H1 (cell line): ENCODE measurements around the gene LTA4H. TPM values are rescaled to one million over a fixed set of nuclear protein-coding genes. Genes with fewer than 3 reads are reported as not detected.

ENCODE experiments used
- CTCF ChIA-PET: fragments of 300-600 bp; sonication (Branson Sonifier 250); formaldehyde crosslinking; loops from one replicate; lab custom pipeline; 2021; ENCODE audit not compliant: partially characterized antibody; lab: Charles Lee
- POLR2A ChIA-PET: fragments of 300-600 bp; sonication (Branson Sonifier 250); formaldehyde crosslinking; loops from one replicate; lab custom pipeline; 2021; ENCODE audit warnings: inconsistent platforms; ENCODE audit not compliant: partially characterized antibody; lab: Charles Lee
- DNase-seq, 2 experiments: peaks; one replicate each; pipeline versions ENCODE4 v3.0.0 to v3.0.0-alpha.2; 2010 to 2022; ENCODE audit warnings: low spot score in 2 of 2, low read depth in 1 of 2, mixed read lengths in 1 of 2
- FAIRE-seq: peaks from 2 replicates; lab custom pipeline; 2011; peaks lifted over from hg19 to GRCh38; lab: Jason Lieb, UNC
- H2AFZ ChIP-seq: 2 replicates; pipeline ENCODE4 v1.8.1; 2012; ENCODE audit warnings: low read length, inconsistent platforms
- H2AK5ac ChIP-seq: 2 replicates; pipeline ENCODE4 v1.6.1; 2013; ENCODE audit warnings: low read depth, low read length
- H2BK120ac ChIP-seq: replicated peaks from 2 replicates; pipeline ENCODE3; 2013; ENCODE audit warnings: low read depth, low read length, inconsistent platforms
- H2BK12ac ChIP-seq: 2 replicates; pipeline ENCODE4 v1.6.1; 2013; ENCODE audit warnings: low read depth, low read length
- H2BK15ac ChIP-seq: 2 replicates; pipeline ENCODE4 v1.6.1; 2013; ENCODE audit warnings: low read length
- H2BK20ac ChIP-seq: 2 replicates; pipeline ENCODE4 v1.6.1; 2013; ENCODE audit warnings: low read length
- H2BK5ac ChIP-seq: 2 replicates; pipeline ENCODE4 v1.6.1; 2013; ENCODE audit warnings: low read depth, low read length
- H3K14ac ChIP-seq: 2 replicates; pipeline ENCODE4 v1.6.1; 2013; ENCODE audit warnings: inconsistent platforms; ENCODE audit not compliant: insufficient read length
- H3K18ac ChIP-seq: 2 replicates; pipeline ENCODE4 v1.6.1; 2013; ENCODE audit warnings: low read length; ENCODE audit errors: extremely low read depth
- H3K23ac ChIP-seq: 2 replicates; pipeline ENCODE4 v1.6.1; 2013; ENCODE audit warnings: inconsistent platforms; ENCODE audit not compliant: insufficient read length
- H3K23me2 ChIP-seq: 2 replicates; pipeline ENCODE4 v1.6.1; 2013; ENCODE audit warnings: low read depth, low read length
- H3K27ac ChIP-seq: 2 replicates; pipeline ENCODE4 v1.6.1; 2011; ENCODE audit warnings: low read depth, low read length, inconsistent platforms
- H3K27me3 ChIP-seq, 4 experiments: replicated peaks in 1 of 4; 1 replicate in 1 of 4; 2 replicates in 3 of 4; pipeline versions ENCODE4 v1.6.1 to v1.8.1; 2011 to 2013; ENCODE audit warnings: low read length in 3 of 4, mild to moderate bottlenecking in 3 of 4, inconsistent platforms in 2 of 4, mixed read lengths in 2 of 4, moderate library complexity in 1 of 4; ENCODE audit not compliant: control insufficient read depth in 3 of 4, insufficient read depth in 3 of 4; ENCODE audit errors: extremely low read depth in 1 of 4
- H3K36me3 ChIP-seq, 4 experiments: 2 replicates each; pipeline versions ENCODE4 v1.6.1 to v1.8.1; 2011 to 2013; ENCODE audit warnings: mild to moderate bottlenecking in 4 of 4, low read length in 3 of 4, moderate library complexity in 2 of 4, control low read depth in 1 of 4, inconsistent platforms in 1 of 4; ENCODE audit not compliant: insufficient read depth in 4 of 4, control insufficient read depth in 2 of 4
- H3K4ac ChIP-seq: replicated peaks from 2 replicates; pipeline ENCODE3; 2013; ENCODE audit warnings: low read length, low read depth, mixed read lengths, inconsistent platforms; ENCODE audit not compliant: insufficient read length
- H3K4me1 ChIP-seq, 4 experiments: replicated peaks in 1 of 4; 1 replicate in 1 of 4; 2 replicates in 3 of 4; pipeline versions ENCODE4 v1.6.1 to v1.8.1; 2011 to 2013; ENCODE audit warnings: low read length in 3 of 4, inconsistent platforms in 2 of 4, mixed read lengths in 1 of 4; ENCODE audit not compliant: insufficient read depth in 4 of 4, control insufficient read depth in 3 of 4
- H3K4me2 ChIP-seq, 2 experiments: 2 replicates each; pipeline versions ENCODE4 v1.6.1 to v1.8.1; 2011 to 2013; ENCODE audit warnings: low read depth in 2 of 2, low read length in 2 of 2, control low read depth in 1 of 2, inconsistent platforms in 1 of 2, mild to moderate bottlenecking in 1 of 2; ENCODE audit not compliant: insufficient read depth in 1 of 2
- H3K4me3 ChIP-seq, 4 experiments: fragments of 200-600, 300-600 bp in 1 of 4; sonication (generic), shearing (Covaris generic), sonication (Bioruptor Twin) in 1 of 4; 2 replicates each; pipeline versions ENCODE4 v1.5.1 to v1.8.1; 2011 to 2016; ENCODE audit warnings: low read length in 4 of 4, low read depth in 3 of 4, control low read depth in 2 of 4, inconsistent platforms in 2 of 4, mild to moderate bottlenecking in 2 of 4, mixed read lengths in 1 of 4, moderate library complexity in 1 of 4; ENCODE audit not compliant: insufficient read depth in 2 of 4; ENCODE audit errors: extremely low read depth in 1 of 4
- H3K56ac ChIP-seq: replicated peaks from 2 replicates; pipeline ENCODE3; 2013; ENCODE audit warnings: low read depth, mild to moderate bottlenecking, mixed read lengths, low read length, inconsistent platforms; ENCODE audit not compliant: insufficient read length
- H3K79me1 ChIP-seq: 2 replicates; pipeline ENCODE4 v1.6.1; 2013; ENCODE audit warnings: low read depth, low read length, control low read depth
- H3K79me2 ChIP-seq, 2 experiments: 2 replicates each; pipeline versions ENCODE4 v1.6.1 to v1.8.1; 2012 to 2013; ENCODE audit warnings: low read length in 2 of 2, mild to moderate bottlenecking in 2 of 2, inconsistent platforms in 1 of 2; ENCODE audit not compliant: insufficient read depth in 2 of 2, control insufficient read depth in 1 of 2
- H3K9ac ChIP-seq, 4 experiments: replicated peaks in 1 of 4; 1 replicate in 1 of 4; 2 replicates in 3 of 4; pipeline versions ENCODE4 v1.6.1 to v1.8.1; 2011 to 2013; ENCODE audit warnings: low read depth in 3 of 4, low read length in 3 of 4, control low read depth in 2 of 4, mild to moderate bottlenecking in 2 of 4, moderate library complexity in 2 of 4, inconsistent platforms in 1 of 4; ENCODE audit errors: extremely low read depth in 1 of 4
- H3K9me3 ChIP-seq, 2 experiments: 2 replicates each; pipeline versions ENCODE4 v1.6.1 to v1.8.1; 2012 to 2013; ENCODE audit warnings: mild to moderate bottlenecking in 2 of 2, moderate library complexity in 2 of 2, control low read depth in 1 of 2, inconsistent platforms in 1 of 2, low read depth in 1 of 2, low read length in 1 of 2, mixed read lengths in 1 of 2; ENCODE audit not compliant: insufficient read depth in 2 of 2
- H4K20me1 ChIP-seq, 2 experiments: replicated peaks in 1 of 2; 2 replicates each; pipeline versions ENCODE3 to v1.8.1; 2011 to 2013; ENCODE audit warnings: inconsistent platforms in 2 of 2, low read length in 2 of 2, mild to moderate bottlenecking in 1 of 2; ENCODE audit not compliant: insufficient read depth in 2 of 2, control insufficient read depth in 1 of 2
- H4K5ac ChIP-seq: 2 replicates; pipeline ENCODE4 v1.6.1; 2013; ENCODE audit warnings: low read length, low read depth, mixed read lengths, inconsistent platforms; ENCODE audit not compliant: insufficient read length
- H4K8ac ChIP-seq: 2 replicates; pipeline ENCODE4 v1.8.0; 2013; ENCODE audit warnings: mild to moderate bottlenecking, moderate library complexity, low read length, inconsistent platforms; ENCODE audit not compliant: insufficient read depth; ENCODE audit errors: extremely low read depth
- H4K91ac ChIP-seq: replicated peaks from 2 replicates; pipeline ENCODE3; 2013; ENCODE audit warnings: low read length, mixed read lengths, inconsistent platforms; ENCODE audit not compliant: insufficient read length
- BACH1 ChIP-seq: IDR thresholded peaks from 2 replicates; pipeline ENCODE4 v1.6.1; 2012; ENCODE audit warnings: low read length, improper control_type of control experiment
- CBX5 ChIP-seq: fragments of 300-800, 300-1000 bp; sonication (generic); IDR thresholded peaks from 2 replicates; pipeline ENCODE4 v1.7.1; 2016; ENCODE audit warnings: antibody characterized with exemption, low read length, low read depth
- KDM4A ChIP-seq: IDR thresholded peaks from one replicate; pipeline ENCODE4 v1.7.1; 2012; ENCODE audit warnings: low read depth, mild to moderate bottlenecking, moderate library complexity, low read length, inconsistent platforms; ENCODE audit not compliant: severe bottlenecking
- RBBP5 ChIP-seq: IDR thresholded peaks from 2 replicates; pipeline ENCODE4 v1.7.1; 2012; ENCODE audit warnings: low read depth, mild to moderate bottlenecking, inconsistent platforms, low read length, moderate library complexity, borderline replicate concordance
- WGBS, 2 experiments: shearing (Covaris generic) in 1 of 2; methylation state at CpG; one replicate each; pipeline versions ENCODE4 v1.1.6 to v1.1.7; 2013 to 2015; ENCODE audit warnings: low lambda C conversion rate in 2 of 2, mixed read lengths in 2 of 2, inconsistent platforms in 1 of 2, low coverage in 1 of 2, missing lambda C conversion rate in 1 of 2; ENCODE audit not compliant: insufficient replicate concordance in 2 of 2, insufficient coverage in 1 of 2, insufficient read length in 1 of 2; ENCODE audit errors: extremely low coverage in 1 of 2, missing lambda C conversion rate in 1 of 2; 5-methylcytosine and 5-hydroxymethylcytosine counted together
- polyA plus RNA-seq, 7 experiments: library from polyadenylated mRNA; depleted of rRNA in 3 of 7; stranded (reverse) in 5 of 7; unstranded in 2 of 7; fragments of >200 nt in 5 of 7; fragments of 200-250 nt in 2 of 7; gene quantifications; 1 replicate in 5 of 7; 2 replicates in 1 of 7; 4 replicates in 1 of 7; pipeline versions ENCODE4 v1.2.1 to v1.2.3, GENCODE V29; 2011 to 2013; ENCODE audit warnings: missing spikeins in 2 of 7, mixed read lengths in 2 of 7
- total RNA-seq: library from RNA; stranded (reverse); fragmentation: NEBNext Ultra II Directional; extraction: Animal tissue kit (Norgen Biotek cat#: 25700); gene quantifications from 2 replicates; pipeline ENCODE4 v1.2.1, GENCODE V29; 2021

The LTA4H gene
- total and polyA plus RNA-seq, 2 of the 8 experiments (the other 6 are each of a cell fraction or from before 2014, with no cell fraction given): 106 to 167 TPM

- Histone ChIP-seq H3K23me2 (peaks cover 5% of the 10 kb centered on the region; the same call in 1 of the 2 replicates), H3K4me3 (no peak overlapping the region), H4K5ac (no peak overlapping the region), H4K91ac (no peak overlapping the region), H3K4ac (no peak overlapping the region)
- no peak for TF ChIP-seq BACH1
- TF ChIP-seq KDM4A: no peak
- no peak for TF ChIP-seq RBBP5
- no peak for TF ChIP-seq CBX5
- TF ChIP-seq, all 59 proteins: peak for 0
- H3K9me3 ChIP-seq: no peaks in the 10 kb centered on the region
- H2BK20ac ChIP-seq: no peak overlapping the region
- no peak overlapping the region for H2AK5ac ChIP-seq
- no peaks in the 10 kb centered on the region for H3K36me3 ChIP-seq
- H3K23ac ChIP-seq: no peak overlapping the region
- H2AFZ ChIP-seq: no peak overlapping the region
- no peak overlapping the region for H2BK5ac ChIP-seq
- ChIA-PET CTCF (interaction anchor here (0.6 to 0.7 kb wide), 3 partner anchors 20 to 932 kb away, joined by 3 to 5 read pairs (median 3); no protein-coding TSS in a partner anchor), POLR2A (interaction anchor here (0.6 to 1.6 kb wide), 2 partner anchors 16 to 141 kb away, joined by 4 to 7 read pairs; no protein-coding TSS in a partner anchor)
- no peak overlapping the region; a peak in 1 of 4 replicates for H3K4me2 ChIP-seq
- H3K9ac ChIP-seq: no peak overlapping the region
- H3K79me2 ChIP-seq: peaks cover 0 to 27% of the 10 kb centered on the region in 2 experiments; a peak in 2 of 4 replicates
- H3K56ac ChIP-seq: no peak overlapping the region
- no peaks in the 10 kb centered on the region for H3K4me1 ChIP-seq
- WGBS, 2 experiments: 91% methylated on average over 8 of the region's 8 CpGs; no CpG with 5 or more reads in 1 of the 2 experiments
- no peak overlapping the region for H3K18ac ChIP-seq
- H2BK12ac ChIP-seq: no peak overlapping the region
- no peaks in the 10 kb centered on the region for H4K20me1 ChIP-seq
- no peak overlapping the region for H3K14ac ChIP-seq
- no peak overlapping the region for H4K8ac ChIP-seq
- no peak overlapping the region for H3K27ac ChIP-seq
- DNase-seq: no peak
- FAIRE-seq: no peak
- no peaks in the 10 kb centered on the region for H3K27me3 ChIP-seq
- no peaks in the 10 kb centered on the region; the same call in 1 of the 2 replicates for H3K79me1 ChIP-seq
- H2BK15ac ChIP-seq: no peak overlapping the region
- H2BK120ac ChIP-seq: no peak overlapping the region
These were observed 1.5 kb upstream of the LTA4H start for GRCh38 chr12:96036765-96037455.
